HepG2 (cell line): ENCODE measurements around the gene GAS5. TPM values are rescaled to one million over a fixed set of nuclear protein-coding genes. Genes with fewer than 3 reads are reported as not detected.

Experiments used
- ATF6 ChIP-seq: sonication (generic); formaldehyde crosslinking; conservative IDR thresholded peaks from 2 replicates; pipeline ENCODE4 v1.4.0; 2020; ENCODE audit warnings: missing genetic modification reagents
- ATF7-NPFF ChIP-seq: sonication (generic); formaldehyde crosslinking; IDR thresholded peaks from 2 replicates; pipeline ENCODE4 v1.8.1; 2023; ENCODE audit warnings: mild to moderate bottlenecking, low read depth, missing genetic modification reagents, moderate library complexity
- CREBL2 ChIP-seq: sonication (generic); formaldehyde crosslinking; IDR thresholded peaks from 2 replicates; pipeline ENCODE4 v1.8.1; 2023; ENCODE audit warnings: missing genetic modification reagents, mild to moderate bottlenecking, borderline replicate concordance
- FOSL2 ChIP-seq: sonication (generic); formaldehyde crosslinking; IDR thresholded peaks from 2 replicates; pipeline ENCODE4 v1.4.0; 2020; ENCODE audit warnings: missing genetic modification reagents
- GABPA ChIP-seq, 2 experiments: IDR thresholded peaks; 2 replicates each; pipeline ENCODE4 v1.6.1; 2011 to 2016; ENCODE audit warnings: low read depth in 2 of 2, low read length in 1 of 2, missing biosample characterization in 1 of 2, missing genetic modification characterization in 1 of 2
- GATAD2A ChIP-seq: IDR thresholded peaks from 2 replicates; pipeline ENCODE4 v1.6.1; 2016
- HDAC2 ChIP-seq: sonication (generic); formaldehyde crosslinking; IDR thresholded peaks from 2 replicates; pipeline ENCODE4 v1.4.0; 2020; ENCODE audit warnings: missing genetic modification reagents
- HOXA9 ChIP-seq: sonication (generic); formaldehyde crosslinking; IDR thresholded peaks from 2 replicates; pipeline ENCODE4 v1.8.1; 2022; ENCODE audit warnings: missing genetic modification reagents, mild to moderate bottlenecking, moderate library complexity, borderline replicate concordance
- MAX ChIP-seq: IDR thresholded peaks from 2 replicates; pipeline ENCODE4 v1.6.1; 2012; ENCODE audit warnings: inconsistent platforms
- MXI1 ChIP-seq: IDR thresholded peaks from 3 replicates; pipeline ENCODE4 v1.6.1; 2012; ENCODE audit warnings: low read depth, low read length, inconsistent platforms, borderline replicate concordance
- RBAK ChIP-seq: sonication (generic); formaldehyde crosslinking; IDR thresholded peaks from 2 replicates; pipeline ENCODE4 v1.5.1; 2020; ENCODE audit warnings: mild to moderate bottlenecking, missing genetic modification reagents
- ZBTB49 ChIP-seq: sonication (generic); formaldehyde crosslinking; IDR thresholded peaks from 2 replicates; pipeline ENCODE4 v1.4.0; 2020; ENCODE audit warnings: missing genetic modification reagents, borderline replicate concordance
- ZNF354B ChIP-seq: sonication (generic); formaldehyde crosslinking; IDR thresholded peaks from 2 replicates; pipeline ENCODE4 v1.8.0; 2022; ENCODE audit warnings: mild to moderate bottlenecking, missing genetic modification reagents
- ZNF407 ChIP-seq: sonication (generic); formaldehyde crosslinking; IDR thresholded peaks from one replicate; pipeline ENCODE4 v1.5.1; 2020; ENCODE audit warnings: mild to moderate bottlenecking, missing genetic modification reagents; ENCODE audit errors: not compliant biosample characterization
- ZNF563 ChIP-seq: sonication (generic); formaldehyde crosslinking; IDR thresholded peaks from 2 replicates; pipeline ENCODE4 v1.8.0; 2022; ENCODE audit warnings: mild to moderate bottlenecking, moderate library complexity, missing genetic modification reagents
- ZNF709 ChIP-seq: sonication (generic); formaldehyde crosslinking; IDR thresholded peaks from 2 replicates; pipeline ENCODE4 v1.5.0; 2020; ENCODE audit warnings: mild to moderate bottlenecking, missing genetic modification reagents
- polyA plus RNA-seq, 8 experiments: library from polyadenylated mRNA; depleted of rRNA in 3 of 8; stranded (reverse) in 7 of 8; unstranded in 1 of 8; fragments of >200 nt; fragmentation: Illumina TruSeq in 4 of 8; extraction: Trizol in 4 of 8; gene quantifications; 2 replicates each; pipeline versions ENCODE4 v1.2.1 to v1.2.3, GENCODE V29; 2011 to 2016; ENCODE audit warnings: low read depth in 4 of 8, missing spikeins in 1 of 8, mixed read lengths in 1 of 8; ENCODE audit not compliant: insufficient read depth in 1 of 8
- total RNA-seq, 5 experiments: library from RNA; depleted of rRNA; stranded (reverse); fragments of >200 nt; fragmentation: Illumina TruSeq; extraction: Trizol; gene quantifications; 2 replicates each; pipeline ENCODE4 v1.2.3, GENCODE V29; 2016; ENCODE audit warnings: low read depth in 1 of 5

GAS5 gene
- total and polyA plus RNA-seq, 2 of the 13 experiments (the other 11 are each of a cell fraction or from before 2014, with no cell fraction given), result 352 to 738 TPM

- TF ChIP-seq ZNF407 (CRISPR knock-in tag) (no peak), HOXA9 (CRISPR knock-in tag) (0 out of 2 replicates have a peak, but pooled peaks have one; percentile 59), RBAK (peak; percentile 17; the same call in 1 of the 2 replicates), GATAD2A (CRISPR knock-in tag) (peak; percentile 22), MAX (peak; percentile 79), CREBL2 (no peak), ZBTB49 (CRISPR knock-in tag) (peak; percentile 35; the same call in 1 of the 2 replicates), ZNF354B (CRISPR knock-in tag) (no peak), GABPA (IDR thresholded peaks at IDR 0.05; ENCODE audit: low read depth, low read length) (no peak), GABPA (CRISPR knock-in tag; IDR thresholded peaks at IDR 0.05; ENCODE audit: low read depth) (no peak), ZNF709 (CRISPR knock-in tag) (0 out of 2 replicates have a peak, but pooled peaks have one; percentile 41), ATF7-NPFF (CRISPR knock-in tag) (peak; percentile 17; the same call in 1 of the 2 replicates), MXI1 (peak; percentile 73; the same call in 2 of the 3 replicates), ZNF563 (CRISPR knock-in tag) (no peak), HDAC2 (CRISPR knock-in tag) (no peak; the same call in 1 of the 2 replicates), ATF6 (peak; percentile 93; the same call in 1 of the 2 replicates), FOSL2 (CRISPR knock-in tag) (no peak; the same call in 1 of the 2 replicates)
These were observed at the start of gene GAS5 (continued) for GRCh38 chr1:173867753-173868265.
